H9 (cell line): ENCODE data around the gene UCHL1. TPM values are rescaled to one million over a fixed set of nuclear protein-coding genes. Genes with fewer than 3 reads are reported as not detected.

ENCODE experiments used
- DNase-seq: peaks from one replicate; pipeline ENCODE4 v3.0.0-alpha.2; 2017
- H2AFZ ChIP-seq: one replicate; pipeline ENCODE4 v1.6.1; 2013; ENCODE audit warnings: mild to moderate bottlenecking, low read length, control low read depth, moderate library complexity
- H2AK5ac ChIP-seq: 2 replicates; pipeline ENCODE4 v1.6.1; 2013; ENCODE audit warnings: low read length, control low read depth, mixed read lengths; ENCODE audit not compliant: insufficient read length
- H2BK120ac ChIP-seq: one replicate; pipeline ENCODE4 v1.6.1; 2013; ENCODE audit warnings: low read depth, mild to moderate bottlenecking, low read length, control low read depth, inconsistent platforms; ENCODE audit not compliant: poor library complexity, severe bottlenecking
- H2BK12ac ChIP-seq: 2 replicates; pipeline ENCODE4 v1.6.1; 2013; ENCODE audit warnings: low read length, control low read depth, mixed read lengths, low read depth; ENCODE audit not compliant: insufficient read length
- H2BK15ac ChIP-seq: 2 replicates; pipeline ENCODE4 v1.6.1; 2013; ENCODE audit warnings: low read depth, low read length, control low read depth
- H2BK20ac ChIP-seq: one replicate; pipeline ENCODE4 v1.6.1; 2013; ENCODE audit warnings: low read depth, mild to moderate bottlenecking, low read length, control low read depth, inconsistent platforms; ENCODE audit not compliant: poor library complexity, severe bottlenecking
- H2BK5ac ChIP-seq: 2 replicates; pipeline ENCODE4 v1.6.1; 2013; ENCODE audit warnings: low read length, control low read depth, mixed read lengths; ENCODE audit not compliant: insufficient read length
- H3K14ac ChIP-seq: 2 replicates; pipeline ENCODE4 v1.6.1; 2013; ENCODE audit warnings: low read length, control low read depth; ENCODE audit not compliant: insufficient read depth
- H3K18ac ChIP-seq: 2 replicates; pipeline ENCODE4 v1.6.1; 2013; ENCODE audit warnings: low read depth, mild to moderate bottlenecking, mixed read lengths, low read length, control low read depth; ENCODE audit not compliant: insufficient read length
- H3K23ac ChIP-seq: 2 replicates; pipeline ENCODE4 v1.6.1; 2013; ENCODE audit warnings: low read length, control low read depth, mixed read lengths, low read depth; ENCODE audit not compliant: insufficient read length
- H3K23me2 ChIP-seq: 2 replicates; pipeline ENCODE4 v1.6.1; 2013; ENCODE audit warnings: low read depth, mild to moderate bottlenecking, mixed read lengths, low read length, control low read depth; ENCODE audit not compliant: insufficient read length, poor library complexity, severe bottlenecking
- H3K27ac ChIP-seq: 2 replicates; pipeline ENCODE4 v1.5.1; 2013; ENCODE audit warnings: low read length, control low read depth, mixed read lengths, low read depth; ENCODE audit not compliant: insufficient read length
- H3K27me3 ChIP-seq: 2 replicates; pipeline ENCODE4 v1.6.1; 2013; ENCODE audit warnings: low read length, control low read depth, inconsistent platforms; ENCODE audit not compliant: insufficient read depth
- H3K4ac ChIP-seq: 2 replicates; pipeline ENCODE4 v1.6.1; 2013; ENCODE audit warnings: low read depth, mild to moderate bottlenecking, control low read depth, inconsistent platforms, low read length, moderate library complexity
- H3K4me1 ChIP-seq: 2 replicates; pipeline ENCODE4 v1.6.1; 2013; ENCODE audit warnings: low read length, control low read depth, inconsistent platforms; ENCODE audit not compliant: insufficient read depth
- H3K4me2 ChIP-seq: 2 replicates; pipeline ENCODE4 v1.6.1; 2013; ENCODE audit warnings: low read length, control low read depth, mixed read lengths; ENCODE audit not compliant: insufficient read length, insufficient read depth
- H3K56ac ChIP-seq: 2 replicates; pipeline ENCODE4 v1.6.1; 2013; ENCODE audit warnings: low read depth, mild to moderate bottlenecking, mixed read lengths, low read length, control low read depth; ENCODE audit not compliant: insufficient read length
- H3K79me1 ChIP-seq: 2 replicates; pipeline ENCODE4 v1.6.1; 2013; ENCODE audit warnings: low read depth, mild to moderate bottlenecking, moderate library complexity, low read length, control low read depth, inconsistent platforms; ENCODE audit not compliant: insufficient read depth, poor library complexity, severe bottlenecking
- H3K79me2 ChIP-seq: 2 replicates; pipeline ENCODE4 v1.6.1; 2013; ENCODE audit warnings: low read length, control low read depth, inconsistent platforms; ENCODE audit not compliant: insufficient read depth
- H3K9ac ChIP-seq: 2 replicates; pipeline ENCODE4 v1.6.1; 2013; ENCODE audit warnings: low read length, control low read depth, mixed read lengths; ENCODE audit not compliant: insufficient read length; ENCODE audit errors: extremely low read depth
- H3K9me3 ChIP-seq: one replicate; pipeline ENCODE4 v1.6.1; 2013; ENCODE audit warnings: low read depth, low read length, inconsistent platforms; ENCODE audit not compliant: control insufficient read depth
- H3T11ph ChIP-seq: one replicate; pipeline ENCODE4 v1.6.1; 2013; ENCODE audit warnings: mild to moderate bottlenecking, low read length, control low read depth, inconsistent platforms
- H4K20me1 ChIP-seq: one replicate; pipeline ENCODE4 v1.6.1; 2013; ENCODE audit not compliant: control insufficient read depth, insufficient read length, insufficient read depth
- H4K5ac ChIP-seq: 2 replicates; pipeline ENCODE4 v1.6.1; 2013; ENCODE audit warnings: low read depth, mild to moderate bottlenecking, mixed read lengths, low read length, control low read depth; ENCODE audit not compliant: insufficient read length
- H4K8ac ChIP-seq: replicated peaks from 2 replicates; pipeline ENCODE4 v1.6.1; 2013; ENCODE audit warnings: low read length, control low read depth, mixed read lengths, low read depth; ENCODE audit not compliant: insufficient read length
- H4K91ac ChIP-seq: 2 replicates; pipeline ENCODE4 v1.6.1; 2013; ENCODE audit warnings: low read depth, mild to moderate bottlenecking, moderate library complexity, mixed read lengths, low read length, control low read depth; ENCODE audit not compliant: insufficient read length
- H3K27ac Mint-ChIP-seq, 3 experiments: 2 replicates in 2 of 3; 3 replicates in 1 of 3; pipeline ENCODE4 v1.8.0; 2020 to 2021; ENCODE audit warnings: mixed read lengths in 3 of 3, mild to moderate bottlenecking in 1 of 3, moderate library complexity in 1 of 3
- H3K27me3 Mint-ChIP-seq: 2 replicates; pipeline ENCODE4 v1.8.0; 2021; ENCODE audit warnings: low read depth, mild to moderate bottlenecking, moderate library complexity, mixed read lengths
- H3K36me3 Mint-ChIP-seq, 3 experiments: 2 replicates in 2 of 3; 3 replicates in 1 of 3; pipeline ENCODE4 v1.8.0; 2020 to 2021; ENCODE audit warnings: low read depth in 3 of 3, mixed read lengths in 3 of 3; ENCODE audit not compliant: insufficient read depth in 1 of 3
- H3K4me1 Mint-ChIP-seq, 2 experiments: 2 replicates each; pipeline ENCODE4 v1.8.0; 2020; ENCODE audit warnings: mixed read lengths in 2 of 2
- H3K4me3 Mint-ChIP-seq, 2 experiments: 2 replicates in 1 of 2; 3 replicates in 1 of 2; pipeline ENCODE4 v1.8.0; 2020 to 2021; ENCODE audit warnings: mild to moderate bottlenecking in 2 of 2, mixed read lengths in 2 of 2, moderate library complexity in 1 of 2
- H3K9me3 Mint-ChIP-seq, 2 experiments: 2 replicates in 1 of 2; 3 replicates in 1 of 2; pipeline ENCODE4 v1.8.0; 2020; ENCODE audit warnings: mild to moderate bottlenecking in 2 of 2, mixed read lengths in 2 of 2, moderate library complexity in 1 of 2
- CTCF ChIP-seq: fragments of 200-600 bp; sonication (generic); conservative IDR thresholded peaks from 3 replicates; pipeline ENCODE4 v1.8.0; 2021; ENCODE audit warnings: antibody characterized with exemption, mild to moderate bottlenecking
- WGBS: extraction: QIAGEN DNeasy Blood & Tissue Kit; methylation state at CpG from one replicate; pipeline ENCODE4 v1.1.7; 2013; ENCODE audit warnings: missing lambda C conversion rate, low lambda C conversion rate, mixed read lengths; ENCODE audit not compliant: insufficient read length; ENCODE audit errors: extremely low coverage; 5-methylcytosine and 5-hydroxymethylcytosine counted together
- total RNA-seq: library from RNA; stranded (reverse); gene quantifications from 2 replicates; pipeline ENCODE4 v1.2.1, GENCODE V29; 2021

The UCHL1 gene
- total RNA-seq, 1 experiment from 2014 or later = 513 TPM

GRCh38 chr4:41267997-41268396, 11.3 kb downstream of the UCHL1 start:
- Histone ChIP-seq H3K9ac (no peak overlapping the region), H2BK120ac (no peak overlapping the region), H3K79me2 (no peaks in the 10 kb centered on the region), H4K20me1 (no peaks in the 10 kb centered on the region), H3K4ac (no peak overlapping the region), H2BK15ac (no peak overlapping the region), H3K4me2 (no peak overlapping the region), H3K9me3 (no peaks in the 10 kb centered on the region), H3T11ph (no peak overlapping the region), H4K8ac (no peak overlapping the region), H3K23ac (no peak overlapping the region), H3K18ac (no peak overlapping the region), H4K91ac (no peak overlapping the region), H3K23me2 (no peaks in the 10 kb centered on the region), H3K56ac (no peak overlapping the region), H3K4me1 (no peaks in the 10 kb centered on the region), H2AK5ac (no peak overlapping the region), H3K14ac (no peak overlapping the region), H3K79me1 (no peaks in the 10 kb centered on the region), H2BK20ac (no peak overlapping the region), H2BK5ac (no peak overlapping the region), H3K27me3 (no peaks in the 10 kb centered on the region), H3K27ac (no peak overlapping the region), H2AFZ (no peak overlapping the region), H4K5ac (no peak overlapping the region), H2BK12ac (no peak overlapping the region)
- Mint-ChIP-seq H3K27me3 (no peaks in the 10 kb centered on the region), H3K9me3 (no peaks in the 10 kb centered on the region), H3K4me3 (no peak overlapping the region), H3K27ac (peak overlapping the region in 1 of 3 experiments; percentile 76; a peak in 2 of 7 replicates), H3K36me3 (peaks cover 42 to 68% (median 65%) of the 10 kb centered on the region in 3 experiments), H3K4me1 (no peaks in the 10 kb centered on the region)
- TF ChIP-seq CTCF = no peak
- WGBS = no CpG with 5 or more reads among the region's 7 CpGs
- no peak for DNase-seq
